HUES6 (cell line): Measurements from ENCODE around the gene SERPINA6.
"Not testable (repeated sequence)": the region's sequence is repeated elsewhere in the genome, so short reads cannot be mapped to it uniquely, and the experiment has no call there.

Source experiments
- H3K27ac ChIP-seq: 2 replicates; pipeline ENCODE4 v1.7.0; 2013; ENCODE audit warnings: low read depth, mild to moderate bottlenecking, low read length, inconsistent platforms
- H3K27me3 ChIP-seq: 2 replicates; pipeline ENCODE4 v1.6.1; 2013; ENCODE audit warnings: low read length; ENCODE audit not compliant: control insufficient read depth, insufficient read depth
- H3K36me3 ChIP-seq: 2 replicates; pipeline ENCODE4 v1.6.1; 2013; ENCODE audit warnings: low read length; ENCODE audit not compliant: control insufficient read depth, insufficient read depth
- H3K4me1 ChIP-seq: 2 replicates; pipeline ENCODE4 v1.6.1; 2013; ENCODE audit warnings: low read length; ENCODE audit not compliant: control insufficient read depth, insufficient read depth
- H3K4me3 ChIP-seq: 2 replicates; pipeline ENCODE4 v1.5.1; 2013; ENCODE audit warnings: low read depth, low read length
- H3K9ac ChIP-seq: one replicate; pipeline ENCODE4 v1.6.1; 2013; ENCODE audit warnings: mild to moderate bottlenecking, low read length
- H3K9me3 ChIP-seq: 2 replicates; pipeline ENCODE4 v1.6.1; 2013; ENCODE audit warnings: low read depth, low read length; ENCODE audit not compliant: control insufficient read depth, insufficient read depth

Gene SERPINA6

GRCh38 chr14:94364037-94364436 is 40.9 kb upstream of the SERPINA6 start:
- no peaks in the 10 kb centered on the region for H3K4me1 ChIP-seq
- H3K36me3 ChIP-seq = no peaks in the 10 kb centered on the region
- H3K9ac ChIP-seq = no peak overlapping the region
- no peaks in the 10 kb centered on the region for H3K9me3 ChIP-seq
- H3K27me3 ChIP-seq = no peaks in the 10 kb centered on the region
- no peak overlapping the region for H3K27ac ChIP-seq
- H3K4me3 ChIP-seq = no peak overlapping the region

GRCh38 chr14:94363151-94363624 is 40.1 kb upstream of the SERPINA6 start:
- no peaks in the 10 kb centered on the region for H3K9me3 ChIP-seq
- H3K27me3 ChIP-seq = no peaks in the 10 kb centered on the region
- no peak overlapping the region for H3K27ac ChIP-seq
- H3K4me1 ChIP-seq = no peaks in the 10 kb centered on the region
- H3K4me3 ChIP-seq = no peak overlapping the region
- H3K9ac ChIP-seq = no peak overlapping the region
- no peaks in the 10 kb centered on the region for H3K36me3 ChIP-seq

GRCh38 chr14:94362614-94363133 is 39.5 kb upstream of the SERPINA6 start:
- Histone ChIP-seq H3K4me1 (no peaks in the 10 kb centered on the region), H3K9ac (no peak overlapping the region), H3K9me3 (no peaks in the 10 kb centered on the region), H3K27ac (no peak overlapping the region), H3K4me3 (no peak overlapping the region), H3K36me3 (no peaks in the 10 kb centered on the region), H3K27me3 (no peaks in the 10 kb centered on the region)

GRCh38 chr14:94361682-94362081 is 38.5 kb upstream of the SERPINA6 start:
- H3K9ac ChIP-seq = no peak overlapping the region
- no peak overlapping the region for H3K27ac ChIP-seq
- H3K4me3 ChIP-seq = no peak overlapping the region
- no peaks in the 10 kb centered on the region for H3K36me3 ChIP-seq
- H3K27me3 ChIP-seq = no peaks in the 10 kb centered on the region
- H3K9me3 ChIP-seq = no peaks in the 10 kb centered on the region
- 0 out of 2 replicates have a peak, but pooled peaks cover 3% of the 10 kb centered on the region for H3K4me1 ChIP-seq

- Histone ChIP-seq H3K9me3 (no peaks in the 10 kb centered on the region), H3K27ac (no peak overlapping the region), H3K9ac (no peak overlapping the region), H3K36me3 (no peaks in the 10 kb centered on the region), H3K4me1 (0 out of 2 replicates have a peak, but pooled peaks cover 3% of the 10 kb centered on the region), H3K27me3 (no peaks in the 10 kb centered on the region), H3K4me3 (no peak overlapping the region)
Measured at GRCh38 chr14:94360945-94361565, 37.9 kb upstream of the SERPINA6 start.

GRCh38 chr14:94357166-94357565 is 34.0 kb upstream of the SERPINA6 start:
- Histone ChIP-seq H3K9ac (no peak overlapping the region), H3K9me3 (peaks cover 5% of the 10 kb centered on the region), H3K4me1 (0 out of 2 replicates have a peak, but pooled peaks cover 3% of the 10 kb centered on the region), H3K27me3 (no peaks in the 10 kb centered on the region), H3K36me3 (no peaks in the 10 kb centered on the region), H3K4me3 (no peak overlapping the region), H3K27ac (no peak overlapping the region)

GRCh38 chr14:94356379-94357056 is 33.4 kb upstream of the SERPINA6 start:
- H3K9ac ChIP-seq = no peak overlapping the region
- H3K9me3 ChIP-seq = peaks cover 5% of the 10 kb centered on the region
- H3K27me3 ChIP-seq = no peaks in the 10 kb centered on the region
- H3K27ac ChIP-seq = no peak overlapping the region
- no peaks in the 10 kb centered on the region for H3K36me3 ChIP-seq
- H3K4me1 ChIP-seq = 0 out of 2 replicates have a peak, but pooled peaks cover 3% of the 10 kb centered on the region
- H3K4me3 ChIP-seq = no peak overlapping the region

GRCh38 chr14:94355191-94355794 is 32.2 kb upstream of the SERPINA6 start:
- no peak overlapping the region for H3K27ac ChIP-seq
- H3K9me3 ChIP-seq = peaks cover 5% of the 10 kb centered on the region
- H3K4me1 ChIP-seq = 0 out of 2 replicates have a peak, but pooled peaks cover 3% of the 10 kb centered on the region
- H3K36me3 ChIP-seq = no peaks in the 10 kb centered on the region
- no peaks in the 10 kb centered on the region for H3K27me3 ChIP-seq
- H3K9ac ChIP-seq = no peak overlapping the region
- H3K4me3 ChIP-seq = no peak overlapping the region

GRCh38 chr14:94354638-94355185 is 31.6 kb upstream of the SERPINA6 start:
- Histone ChIP-seq H3K9me3 (peaks cover 5% of the 10 kb centered on the region), H3K4me1 (0 out of 2 replicates have a peak, but pooled peaks cover 3% of the 10 kb centered on the region), H3K36me3 (no peaks in the 10 kb centered on the region), H3K4me3 (no peak overlapping the region), H3K27me3 (no peaks in the 10 kb centered on the region), H3K9ac (no peak overlapping the region), H3K27ac (no peak overlapping the region)

- H3K9me3 ChIP-seq, H3K36me3 ChIP-seq: not testable (repeated sequence)
Measured at GRCh38 chr14:94354190-94354589, 31.1 kb upstream of the SERPINA6 start.

GRCh38 chr14:94349276-94349675 is 26.1 kb upstream of the SERPINA6 start:
- peaks cover 5% of the 10 kb centered on the region for H3K9me3 ChIP-seq
- no peaks in the 10 kb centered on the region for H3K4me1 ChIP-seq
- no peak overlapping the region for H3K27ac ChIP-seq
- no peaks in the 10 kb centered on the region for H3K27me3 ChIP-seq
- no peak overlapping the region for H3K4me3 ChIP-seq
- no peak overlapping the region for H3K9ac ChIP-seq
- H3K36me3 ChIP-seq = no peaks in the 10 kb centered on the region

More at GRCh38 chr14:94354190-94354589, 31.1 kb upstream of the SERPINA6 start:
- H3K9ac ChIP-seq, H3K4me3 ChIP-seq, H3K27me3 ChIP-seq, H3K27ac ChIP-seq, H3K4me1 ChIP-seq: not testable (repeated sequence)
